Measurements from ENCODE around the gene SLC1A2.

Gene SLC1A2

GRCh38 chr11:35432464-35432863, 13.1 kb upstream of the SLC1A2 start:
- H3K4me2 ChIP-seq: no peak overlapping the region
- H3K4me3 ChIP-seq: no peak overlapping the region
- no peak overlapping the region for H3K9ac ChIP-seq
- no peak overlapping the region for H3K27ac ChIP-seq
- no peaks in the 10 kb centered on the region for H3K27me3 ChIP-seq
- H3K36me3 ChIP-seq: no peaks in the 10 kb centered on the region
- no peak for TF ChIP-seq Cebpa-rat (IDR thresholded peaks at IDR 0.05)
- no peaks in the 10 kb centered on the region for H3K9me3 ChIP-seq
- H3K4me1 ChIP-seq: no peaks in the 10 kb centered on the region
- no peaks in the 10 kb centered on the region for H4K20me1 ChIP-seq

GRCh38 chr11:35427071-35427470, 7.7 kb upstream of the SLC1A2 start:
- Histone ChIP-seq H3K27me3 (peaks cover 13% of the 10 kb centered on the region), H3K4me1 (no peaks in the 10 kb centered on the region), H3K36me3 (no peaks in the 10 kb centered on the region), H3K27ac (no peak overlapping the region), H3K4me2 (no peak overlapping the region), H3K9me3 (no peaks in the 10 kb centered on the region), H3K9ac (no peak overlapping the region), H4K20me1 (no peaks in the 10 kb centered on the region), H3K4me3 (no peak overlapping the region)
- no peak for TF ChIP-seq Cebpa-rat (IDR thresholded peaks at IDR 0.05)

- H3K4me3 ChIP-seq: no peak overlapping the region
- TF ChIP-seq Cebpa-rat (IDR thresholded peaks at IDR 0.05): no peak
- no peaks in the 10 kb centered on the region for H3K36me3 ChIP-seq
- H3K9me3 ChIP-seq: no peaks in the 10 kb centered on the region
- H4K20me1 ChIP-seq: 0 out of 2 replicates have a peak, but pooled peaks cover 2% of the 10 kb centered on the region
- H3K27me3 ChIP-seq: peaks cover 20% of the 10 kb centered on the region
- no peaks in the 10 kb centered on the region for H3K4me1 ChIP-seq
- H3K9ac ChIP-seq: no peak overlapping the region
- no peak overlapping the region for H3K27ac ChIP-seq
- H3K4me2 ChIP-seq: no peak overlapping the region
These were observed 7.0 kb upstream of the SLC1A2 start for GRCh38 chr11:35426351-35426750.

GRCh38 chr11:35425603-35426212, 6.3 kb upstream of the SLC1A2 start:
- H3K4me2 ChIP-seq: no peak overlapping the region
- no peaks in the 10 kb centered on the region for H3K4me1 ChIP-seq
- no peaks in the 10 kb centered on the region for H3K9me3 ChIP-seq
- H3K27me3 ChIP-seq: peaks cover 27% of the 10 kb centered on the region
- no peaks in the 10 kb centered on the region for H3K36me3 ChIP-seq
- no peak overlapping the region for H3K9ac ChIP-seq
- H3K4me3 ChIP-seq: no peak overlapping the region
- H4K20me1 ChIP-seq: 0 out of 2 replicates have a peak, but pooled peaks cover 8% of the 10 kb centered on the region
- H3K27ac ChIP-seq: no peak overlapping the region
- no peak for TF ChIP-seq Cebpa-rat (IDR thresholded peaks at IDR 0.05)

- H3K9me3 ChIP-seq: no peaks in the 10 kb centered on the region
- peaks cover 11% of the 10 kb centered on the region for H3K4me1 ChIP-seq
- no peak overlapping the region for H3K4me2 ChIP-seq
- H3K4me3 ChIP-seq: no peak overlapping the region
- H3K27ac ChIP-seq: no peak overlapping the region
- H3K36me3 ChIP-seq: no peaks in the 10 kb centered on the region
- peaks cover 40% of the 10 kb centered on the region for H3K27me3 ChIP-seq
- no peak overlapping the region for H3K9ac ChIP-seq
- 0 out of 2 replicates have a peak, but pooled peaks cover 16% of the 10 kb centered on the region for H4K20me1 ChIP-seq
- TF ChIP-seq Cebpa-rat (IDR thresholded peaks at IDR 0.05): no peak
These were observed 5.0 kb upstream of the SLC1A2 start for GRCh38 chr11:35424157-35424940.

- H3K9me3 ChIP-seq: peaks cover 7% of the 10 kb centered on the region; the same call in 1 of the 2 replicates
- H3K4me2 ChIP-seq: peak overlapping the region; percentile 86
- H3K4me1 ChIP-seq: peaks cover 19% of the 10 kb centered on the region
- no peaks in the 10 kb centered on the region for H3K36me3 ChIP-seq
- H4K20me1 ChIP-seq: peaks cover 29% of the 10 kb centered on the region
- TF ChIP-seq Cebpa-rat (IDR thresholded peaks at IDR 0.05): no peak
- H3K27ac ChIP-seq: no peak overlapping the region
- no peak overlapping the region for H3K9ac ChIP-seq
- H3K4me3 ChIP-seq: peak overlapping the region; percentile 61
- H3K27me3 ChIP-seq: peaks cover 80% of the 10 kb centered on the region
These were observed 1.0 kb upstream of the SLC1A2 start for GRCh38 chr11:35420371-35420770.

- H3K9ac ChIP-seq: no peak overlapping the region
These were observed 524 bp upstream of the SLC1A2 start for GRCh38 chr11:35419830-35420333.

GRCh38 chr11:35418282-35419183, 825 bp downstream of the SLC1A2 start:
- Histone ChIP-seq H3K27me3 (peaks cover 85% of the 10 kb centered on the region), H4K20me1 (peaks cover 29% of the 10 kb centered on the region), H3K4me2 (peak overlapping the region; percentile 86), H3K36me3 (no peaks in the 10 kb centered on the region), H3K4me1 (peaks cover 19% of the 10 kb centered on the region), H3K4me3 (peak overlapping the region; percentile 61), H3K9ac (no peak overlapping the region), H3K9me3 (peaks cover 7% of the 10 kb centered on the region; the same call in 1 of the 2 replicates), H3K27ac (no peak overlapping the region)
- no peak for TF ChIP-seq Cebpa-rat (IDR thresholded peaks at IDR 0.05)

More at GRCh38 chr11:35419830-35420333, 524 bp upstream of the SLC1A2 start:
- peaks cover 29% of the 10 kb centered on the region for H4K20me1 ChIP-seq
- H3K4me2 ChIP-seq: peak overlapping the region; percentile 86
- H3K4me1 ChIP-seq: peaks cover 19% of the 10 kb centered on the region
- peak overlapping the region; percentile 61 for H3K4me3 ChIP-seq
- peaks cover 84% of the 10 kb centered on the region for H3K27me3 ChIP-seq
- no peak for TF ChIP-seq Cebpa-rat (IDR thresholded peaks at IDR 0.05)
- no peak overlapping the region for H3K27ac ChIP-seq
- H3K9me3 ChIP-seq: peaks cover 7% of the 10 kb centered on the region; the same call in 1 of the 2 replicates
- no peaks in the 10 kb centered on the region for H3K36me3 ChIP-seq

- Histone ChIP-seq H4K20me1 (peaks cover 20% of the 10 kb centered on the region), H3K27me3 (peaks cover 59% of the 10 kb centered on the region), H3K27ac (no peak overlapping the region), H3K4me1 (peaks cover 19% of the 10 kb centered on the region), H3K9ac (no peak overlapping the region), H3K36me3 (no peaks in the 10 kb centered on the region), H3K4me3 (no peak overlapping the region), H3K9me3 (peaks cover 7% of the 10 kb centered on the region; the same call in 1 of the 2 replicates), H3K4me2 (no peak overlapping the region)
- TF ChIP-seq Cebpa-rat (IDR thresholded peaks at IDR 0.05): no peak
These were observed 3.9 kb downstream of the SLC1A2 start for GRCh38 chr11:35415487-35415886.

Measured in BLaER1 (cell line).